Osteocyte (in vitro differentiated cells): Measurements from ENCODE around the gene OR10C1. TPM values are rescaled to one million over a fixed set of nuclear protein-coding genes. Genes with fewer than 3 reads are reported as not detected.
"Not testable (repeated sequence)": the region's sequence is repeated elsewhere in the genome, so short reads cannot be mapped to it uniquely, and the experiment has no call there.

ENCODE experiments used
- DNase-seq: peaks from one replicate; pipeline ENCODE4 v3.0.0; 2021; ENCODE audit warnings: mixed read lengths; ENCODE audit not compliant: unreplicated experiment; ENCODE audit errors: extremely low spot score
- H3K27ac Mint-ChIP-seq: one replicate; pipeline ENCODE4 v1.8.0; 2021; ENCODE audit warnings: mild to moderate bottlenecking, mixed read lengths; ENCODE audit not compliant: unreplicated experiment
- H3K27me3 Mint-ChIP-seq: one replicate; pipeline ENCODE4 v1.8.0; 2021; ENCODE audit warnings: mixed read lengths; ENCODE audit not compliant: unreplicated experiment
- H3K36me3 Mint-ChIP-seq: one replicate; pipeline ENCODE4 v1.8.0; 2021; ENCODE audit warnings: mixed read lengths; ENCODE audit not compliant: unreplicated experiment
- H3K4me1 Mint-ChIP-seq: one replicate; pipeline ENCODE4 v1.8.0; 2021; ENCODE audit warnings: mixed read lengths; ENCODE audit not compliant: unreplicated experiment
- H3K4me3 Mint-ChIP-seq: one replicate; pipeline ENCODE4 v1.8.0; 2021; ENCODE audit warnings: mild to moderate bottlenecking, moderate library complexity, mixed read lengths; ENCODE audit not compliant: unreplicated experiment
- H3K9me3 Mint-ChIP-seq: one replicate; pipeline ENCODE4 v1.8.0; 2021; ENCODE audit warnings: mixed read lengths; ENCODE audit not compliant: unreplicated experiment
- total RNA-seq: library from RNA; stranded (reverse); gene quantifications from 2 replicates; pipeline ENCODE4 v1.2.1, GENCODE V29; 2021
- TF ChIP-seq, protein P1 (sequence below): fragments of 200-600 bp; sonication (generic); IDR thresholded peaks from 2 replicates; pipeline ENCODE4 v1.5.0; 2021; ENCODE audit warnings: antibody characterized with exemption, mild to moderate bottlenecking, moderate library complexity

Gene OR10C1
- total RNA-seq, 1 donor from 2014 or later = not detected

DNA sequence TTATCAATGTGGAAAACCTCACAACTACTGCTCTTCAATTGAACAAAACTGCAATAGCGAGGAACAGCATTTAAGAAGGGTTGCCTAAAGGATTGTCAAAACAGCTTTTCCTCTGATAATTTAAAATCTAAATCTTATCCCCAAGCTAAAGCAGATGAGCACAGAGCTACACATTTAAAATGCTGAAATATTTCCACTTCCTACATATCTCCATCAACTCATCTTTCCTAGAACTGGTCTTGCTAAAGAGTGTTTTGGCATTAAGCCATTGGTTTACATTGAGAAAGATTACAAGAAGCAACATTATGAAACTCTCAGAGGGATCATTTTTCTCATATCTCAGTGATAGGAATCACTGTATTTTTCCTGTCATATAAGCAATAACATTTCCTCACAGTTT, 3.6 kb downstream of the OR10C1 start:
- H3K4me3 Mint-ChIP-seq = no peak overlapping the region
- H3K27me3 Mint-ChIP-seq = no peaks in the 10 kb centered on the region
- TF ChIP-seq, protein P1, sequence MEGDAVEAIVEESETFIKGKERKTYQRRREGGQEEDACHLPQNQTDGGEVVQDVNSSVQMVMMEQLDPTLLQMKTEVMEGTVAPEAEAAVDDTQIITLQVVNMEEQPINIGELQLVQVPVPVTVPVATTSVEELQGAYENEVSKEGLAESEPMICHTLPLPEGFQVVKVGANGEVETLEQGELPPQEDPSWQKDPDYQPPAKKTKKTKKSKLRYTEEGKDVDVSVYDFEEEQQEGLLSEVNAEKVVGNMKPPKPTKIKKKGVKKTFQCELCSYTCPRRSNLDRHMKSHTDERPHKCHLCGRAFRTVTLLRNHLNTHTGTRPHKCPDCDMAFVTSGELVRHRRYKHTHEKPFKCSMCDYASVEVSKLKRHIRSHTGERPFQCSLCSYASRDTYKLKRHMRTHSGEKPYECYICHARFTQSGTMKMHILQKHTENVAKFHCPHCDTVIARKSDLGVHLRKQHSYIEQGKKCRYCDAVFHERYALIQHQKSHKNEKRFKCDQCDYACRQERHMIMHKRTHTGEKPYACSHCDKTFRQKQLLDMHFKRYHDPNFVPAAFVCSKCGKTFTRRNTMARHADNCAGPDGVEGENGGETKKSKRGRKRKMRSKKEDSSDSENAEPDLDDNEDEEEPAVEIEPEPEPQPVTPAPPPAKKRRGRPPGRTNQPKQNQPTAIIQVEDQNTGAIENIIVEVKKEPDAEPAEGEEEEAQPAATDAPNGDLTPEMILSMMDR = no peak
- H3K4me1 Mint-ChIP-seq = no peaks in the 10 kb centered on the region
- H3K9me3 Mint-ChIP-seq = peaks cover 8% of the 10 kb centered on the region
- H3K27ac Mint-ChIP-seq = no peak overlapping the region
- DNase-seq = no peak
- no peaks in the 10 kb centered on the region for H3K36me3 Mint-ChIP-seq

DNA sequence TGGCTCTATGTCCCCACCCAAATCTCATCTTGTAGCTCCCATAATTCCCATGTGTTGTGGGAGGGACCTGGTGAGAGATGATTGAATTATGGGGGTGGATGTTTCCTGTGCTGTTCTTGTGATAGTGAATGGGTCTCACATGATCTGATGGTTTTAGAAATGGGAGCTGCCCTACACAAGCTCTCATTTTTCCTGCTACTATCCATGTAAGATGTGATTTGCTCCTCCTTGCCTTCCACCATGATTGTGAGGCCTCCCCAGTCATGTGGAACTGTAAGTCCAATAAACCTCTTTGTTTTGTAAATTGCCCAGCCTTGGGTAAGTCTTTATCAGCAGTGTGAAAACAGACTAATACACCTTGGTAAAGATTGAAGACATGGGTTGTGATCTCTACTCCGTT, 4.9 kb downstream of the OR10C1 start:
- not testable (repeated sequence) for DNase-seq, H3K27me3 Mint-ChIP-seq, H3K36me3 Mint-ChIP-seq, H3K9me3 Mint-ChIP-seq, H3K4me3 Mint-ChIP-seq, H3K27ac Mint-ChIP-seq, H3K4me1 Mint-ChIP-seq

GRCh38 chr6:29447670-29448069, 8.6 kb downstream of the OR10C1 start:
- H3K4me1 Mint-ChIP-seq = no peaks in the 10 kb centered on the region
- TF ChIP-seq, protein P1 = no peak
- no peaks in the 10 kb centered on the region for H3K36me3 Mint-ChIP-seq
- H3K27ac Mint-ChIP-seq = no peak overlapping the region
- H3K27me3 Mint-ChIP-seq = no peaks in the 10 kb centered on the region
- peaks cover 18% of the 10 kb centered on the region for H3K9me3 Mint-ChIP-seq
- H3K4me3 Mint-ChIP-seq = no peak overlapping the region
- no peak for DNase-seq

- H3K27ac Mint-ChIP-seq = no peak overlapping the region
These were observed 12.5 kb downstream of the OR10C1 start for GRCh38 chr6:29451471-29452193.

DNA sequence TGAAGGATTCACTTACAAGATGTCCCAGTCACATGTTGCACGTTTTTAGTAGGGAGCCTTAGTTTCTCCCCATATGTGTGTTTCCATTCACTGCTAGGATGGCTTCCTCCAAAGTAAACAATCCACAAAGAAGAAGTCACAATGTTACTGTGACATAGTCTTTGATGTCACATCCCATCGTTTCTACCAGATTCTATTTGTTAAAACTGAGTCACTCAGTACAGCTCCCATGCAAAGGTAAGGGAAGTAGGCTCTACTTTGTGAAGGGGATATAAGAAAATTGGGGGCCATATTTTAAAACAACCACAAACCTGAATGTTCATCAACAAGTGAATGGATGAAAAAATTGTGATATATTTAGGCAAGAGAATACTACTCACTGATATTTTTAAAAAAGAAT, 17.9 kb downstream of the OR10C1 start, which contains the start of the genes OR11A1 and OR2H1:
OR11A1 (minus strand) TSS at position 101 of the 400 bp plus-strand sequence. CDS start 29,430 bp downstream, outside the sequence.
OR2H1 (plus strand) TSS at position 185 of the 400 bp plus-strand sequence. CDS start 4,615 bp downstream, outside the sequence.
- Mint-ChIP-seq H3K4me3 (no peak within 1 kb of the TSS), H3K9me3 (no peaks in the 10 kb centered on the region), H3K36me3 (no peaks in the 10 kb centered on the region)

More at GRCh38 chr6:29451471-29452193, 12.5 kb downstream of the OR10C1 start:
- no peak for DNase-seq
- H3K36me3 Mint-ChIP-seq = no peaks in the 10 kb centered on the region
- H3K9me3 Mint-ChIP-seq = peaks cover 10% of the 10 kb centered on the region
- no peak overlapping the region for H3K4me3 Mint-ChIP-seq
- no peaks in the 10 kb centered on the region for H3K27me3 Mint-ChIP-seq
- no peaks in the 10 kb centered on the region for H3K4me1 Mint-ChIP-seq
- TF ChIP-seq, protein P1 = no peak

More for the DNA sequence above, 17.9 kb downstream of the OR10C1 start, which contains the start of the genes OR11A1 and OR2H1:
- Mint-ChIP-seq H3K4me1 (no peaks in the 10 kb centered on the region), H3K27ac (no peak within 1 kb of the TSS), H3K27me3 (no peaks in the 10 kb centered on the region)
- TF ChIP-seq, protein P1 = no peak
- no peak for DNase-seq
